HFFc6 (cell line): ENCODE measurements around the gene NRDC. TPM values are rescaled to one million over a fixed set of nuclear protein-coding genes. Genes with fewer than 3 reads are reported as not detected.

Experiments
- DNase-seq: peaks from one replicate; pipeline ENCODE4 v3.0.0-alpha.2; 2018
- H3K27ac Mint-ChIP-seq: 2 replicates; pipeline ENCODE4 v1.8.0; 2020; ENCODE audit warnings: mild to moderate bottlenecking, mixed read lengths
- H3K27me3 Mint-ChIP-seq: 2 replicates; pipeline ENCODE4 v1.8.0; 2021; ENCODE audit warnings: mild to moderate bottlenecking, moderate library complexity, mixed read lengths; ENCODE audit not compliant: insufficient read depth
- H3K36me3 Mint-ChIP-seq: 2 replicates; pipeline ENCODE4 v1.8.0; 2021; ENCODE audit warnings: low read depth, mixed read lengths
- H3K4me1 Mint-ChIP-seq: 2 replicates; pipeline ENCODE4 v1.8.0; 2020; ENCODE audit warnings: low read depth, mixed read lengths
- H3K4me3 Mint-ChIP-seq: 2 replicates; pipeline ENCODE4 v1.8.0; 2020; ENCODE audit warnings: mild to moderate bottlenecking, moderate library complexity, mixed read lengths
- H3K9me3 Mint-ChIP-seq: 2 replicates; pipeline ENCODE4 v1.8.0; 2020; ENCODE audit warnings: mild to moderate bottlenecking, mixed read lengths
- long read RNA-seq: library from polyadenylated mRNA; unstranded; transcript quantifications from one replicate; pipeline ENCODE4 v2.0.0, GENCODE V29; 2019
- total RNA-seq, 6 experiments: library from RNA; stranded (reverse); fragmentation: NEBNext Ultra II Directional; extraction: Animal tissue kit (Norgen Biotek cat#: 25700); gene quantifications; 2 replicates in 1 of 6; 3 replicates in 5 of 6; pipeline ENCODE4 v1.2.3, GENCODE V29; 2021
- TF ChIP-seq, protein P1 (sequence below): fragments of 200-600 bp; sonication (generic); IDR thresholded peaks from 2 replicates; pipeline ENCODE4 v1.5.0; 2021; ENCODE audit warnings: antibody characterized with exemption, mild to moderate bottlenecking

Gene NRDC, protein sequence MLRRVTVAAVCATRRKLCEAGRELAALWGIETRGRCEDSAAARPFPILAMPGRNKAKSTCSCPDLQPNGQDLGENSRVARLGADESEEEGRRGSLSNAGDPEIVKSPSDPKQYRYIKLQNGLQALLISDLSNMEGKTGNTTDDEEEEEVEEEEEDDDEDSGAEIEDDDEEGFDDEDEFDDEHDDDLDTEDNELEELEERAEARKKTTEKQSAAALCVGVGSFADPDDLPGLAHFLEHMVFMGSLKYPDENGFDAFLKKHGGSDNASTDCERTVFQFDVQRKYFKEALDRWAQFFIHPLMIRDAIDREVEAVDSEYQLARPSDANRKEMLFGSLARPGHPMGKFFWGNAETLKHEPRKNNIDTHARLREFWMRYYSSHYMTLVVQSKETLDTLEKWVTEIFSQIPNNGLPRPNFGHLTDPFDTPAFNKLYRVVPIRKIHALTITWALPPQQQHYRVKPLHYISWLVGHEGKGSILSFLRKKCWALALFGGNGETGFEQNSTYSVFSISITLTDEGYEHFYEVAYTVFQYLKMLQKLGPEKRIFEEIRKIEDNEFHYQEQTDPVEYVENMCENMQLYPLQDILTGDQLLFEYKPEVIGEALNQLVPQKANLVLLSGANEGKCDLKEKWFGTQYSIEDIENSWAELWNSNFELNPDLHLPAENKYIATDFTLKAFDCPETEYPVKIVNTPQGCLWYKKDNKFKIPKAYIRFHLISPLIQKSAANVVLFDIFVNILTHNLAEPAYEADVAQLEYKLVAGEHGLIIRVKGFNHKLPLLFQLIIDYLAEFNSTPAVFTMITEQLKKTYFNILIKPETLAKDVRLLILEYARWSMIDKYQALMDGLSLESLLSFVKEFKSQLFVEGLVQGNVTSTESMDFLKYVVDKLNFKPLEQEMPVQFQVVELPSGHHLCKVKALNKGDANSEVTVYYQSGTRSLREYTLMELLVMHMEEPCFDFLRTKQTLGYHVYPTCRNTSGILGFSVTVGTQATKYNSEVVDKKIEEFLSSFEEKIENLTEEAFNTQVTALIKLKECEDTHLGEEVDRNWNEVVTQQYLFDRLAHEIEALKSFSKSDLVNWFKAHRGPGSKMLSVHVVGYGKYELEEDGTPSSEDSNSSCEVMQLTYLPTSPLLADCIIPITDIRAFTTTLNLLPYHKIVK
- total RNA-seq = 100 to 1,000 TPM; 186 to 207 (median 193) TPM
- long read RNA-seq, transcript NRDC-202 (33 exons, 3,895 nt) = minor isoform, 10 of 172 reads
- long read RNA-seq, transcript NRDC-211 (2 exons, 1,020 nt) = minor isoform, 21 of 172 reads
- long read RNA-seq, transcript NRDC-201 (31 exons, 3,691 nt) = major isoform, 71 of 172 reads
- long read RNA-seq, partial matches to known transcripts = 50 of 172 reads
- long read RNA-seq, other reads (novel, unspliced or antisense) = 20 of 172 reads

DNA sequence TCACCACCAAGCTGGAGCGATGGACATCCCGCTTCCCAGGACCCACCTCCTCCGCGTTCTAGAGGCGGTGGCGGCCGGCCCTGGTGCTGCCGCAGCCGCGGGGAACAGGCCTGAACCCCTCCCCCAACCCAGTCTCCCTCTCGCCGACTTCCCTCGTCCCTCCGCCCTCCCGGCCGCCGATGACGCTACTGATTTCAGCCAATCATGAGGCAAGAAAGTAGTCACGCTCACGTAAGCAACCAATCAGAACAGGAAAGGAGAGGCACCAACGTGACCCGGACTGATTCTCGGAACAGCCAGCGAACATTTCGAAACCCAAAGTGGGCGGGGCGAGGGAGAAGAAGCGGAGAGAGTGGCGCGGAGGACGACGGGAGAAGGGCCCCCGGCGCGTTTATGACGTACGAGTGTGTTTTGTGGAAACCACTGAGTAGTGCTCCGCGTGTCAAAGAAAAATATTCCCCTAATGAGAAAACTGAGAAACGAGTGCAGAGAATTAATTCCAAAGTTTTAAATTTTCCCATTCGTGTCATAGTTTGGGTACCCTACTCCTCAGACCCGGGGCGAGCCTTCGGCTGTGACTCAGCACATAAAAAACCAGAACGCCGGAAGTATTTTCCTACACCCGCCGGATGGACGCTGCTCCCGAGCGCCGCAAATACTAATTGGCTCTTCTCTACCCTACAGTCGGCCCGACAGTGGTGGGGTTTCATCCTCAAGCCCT, at the start of gene NRDC:
Gene NRDC (minus strand): TSS at position 112 of the 721 bp plus-strand sequence. CDS start 112 bp downstream, outside the sequence.
- H3K27me3 Mint-ChIP-seq = peaks cover 2% of the 10 kb centered on the region; the same call in 1 of the 2 replicates

DNA sequence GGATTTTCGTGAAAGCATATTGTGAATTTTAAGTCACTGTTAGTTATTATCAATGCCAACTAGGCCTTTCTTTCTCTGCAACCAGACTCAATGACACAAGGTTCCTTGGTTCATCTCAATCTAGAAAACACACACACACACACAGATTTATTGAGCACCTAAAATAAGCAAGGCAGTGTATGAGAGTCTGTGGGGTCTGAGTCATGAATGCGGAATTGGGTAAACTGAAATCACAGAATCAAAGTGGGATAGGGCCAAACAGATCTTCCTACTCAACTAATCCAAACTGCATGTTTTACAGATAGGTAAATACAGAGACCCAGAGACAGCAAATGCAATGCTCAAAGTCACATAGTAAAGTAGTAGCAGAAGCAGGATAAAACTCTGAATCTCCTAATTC, 48.5 kb upstream of the NRDC start:
- H3K4me3 Mint-ChIP-seq = peak overlapping the region; percentile 45; the same call in 1 of the 2 replicates
- H3K4me1 Mint-ChIP-seq = peaks cover 23% of the 10 kb centered on the region
- TF ChIP-seq, protein P1, sequence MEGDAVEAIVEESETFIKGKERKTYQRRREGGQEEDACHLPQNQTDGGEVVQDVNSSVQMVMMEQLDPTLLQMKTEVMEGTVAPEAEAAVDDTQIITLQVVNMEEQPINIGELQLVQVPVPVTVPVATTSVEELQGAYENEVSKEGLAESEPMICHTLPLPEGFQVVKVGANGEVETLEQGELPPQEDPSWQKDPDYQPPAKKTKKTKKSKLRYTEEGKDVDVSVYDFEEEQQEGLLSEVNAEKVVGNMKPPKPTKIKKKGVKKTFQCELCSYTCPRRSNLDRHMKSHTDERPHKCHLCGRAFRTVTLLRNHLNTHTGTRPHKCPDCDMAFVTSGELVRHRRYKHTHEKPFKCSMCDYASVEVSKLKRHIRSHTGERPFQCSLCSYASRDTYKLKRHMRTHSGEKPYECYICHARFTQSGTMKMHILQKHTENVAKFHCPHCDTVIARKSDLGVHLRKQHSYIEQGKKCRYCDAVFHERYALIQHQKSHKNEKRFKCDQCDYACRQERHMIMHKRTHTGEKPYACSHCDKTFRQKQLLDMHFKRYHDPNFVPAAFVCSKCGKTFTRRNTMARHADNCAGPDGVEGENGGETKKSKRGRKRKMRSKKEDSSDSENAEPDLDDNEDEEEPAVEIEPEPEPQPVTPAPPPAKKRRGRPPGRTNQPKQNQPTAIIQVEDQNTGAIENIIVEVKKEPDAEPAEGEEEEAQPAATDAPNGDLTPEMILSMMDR = no peak
- no peaks in the 10 kb centered on the region; the same call in 1 of the 2 replicates for H3K27me3 Mint-ChIP-seq
- peaks cover 29% of the 10 kb centered on the region for H3K36me3 Mint-ChIP-seq
- no peaks in the 10 kb centered on the region for H3K9me3 Mint-ChIP-seq
- peak; percentile 30 for DNase-seq
- no peak overlapping the region for H3K27ac Mint-ChIP-seq

More for the DNA sequence above, at the start of gene NRDC:
- Mint-ChIP-seq H3K36me3 (peaks cover 5% of the 10 kb centered on the region), H3K9me3 (peaks cover 8% of the 10 kb centered on the region; the same call in 1 of the 2 replicates), H3K4me1 (peaks cover 31% of the 10 kb centered on the region), H3K27ac (no peak within 1 kb of the TSS), H3K4me3 (no peak within 1 kb of the TSS)
- peak; percentile 100 for DNase-seq
- TF ChIP-seq, protein P1 = no peak

DNA sequence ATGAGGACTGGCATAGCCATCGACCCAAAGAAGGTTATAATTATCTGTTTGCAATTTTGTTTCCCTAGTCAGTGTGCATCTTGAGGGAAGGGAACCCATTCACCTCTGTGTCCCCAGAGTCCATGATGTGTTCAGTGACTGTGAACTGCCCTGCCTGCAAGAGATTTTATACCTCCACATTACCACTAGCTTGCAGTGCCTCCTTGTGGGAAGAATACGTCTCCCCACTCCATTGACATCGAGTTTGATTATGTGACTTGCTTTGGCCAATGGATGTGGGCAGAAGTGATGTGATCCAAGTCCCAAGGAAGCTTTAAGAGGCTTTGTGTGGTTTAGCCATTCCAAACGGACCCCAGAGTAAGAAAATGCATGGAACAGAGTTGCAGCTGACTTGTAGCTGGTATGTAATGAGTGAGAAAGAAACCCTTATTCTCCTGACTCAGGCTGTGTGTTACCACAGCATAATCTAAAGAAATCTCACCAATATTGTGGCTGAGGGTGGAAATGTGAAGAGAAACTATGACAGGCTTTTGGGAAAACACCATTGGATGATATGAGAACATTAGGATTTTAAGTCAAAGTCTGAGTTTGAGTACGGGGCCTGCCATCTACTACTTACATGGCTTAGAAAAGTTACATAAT, 47.8 kb upstream of the NRDC start:
- Mint-ChIP-seq H3K27me3 (peaks cover 2% of the 10 kb centered on the region), H3K27ac (no peak overlapping the region), H3K4me1 (peaks cover 24% of the 10 kb centered on the region), H3K9me3 (no peaks in the 10 kb centered on the region), H3K4me3 (peak overlapping the region; percentile 10; the same call in 1 of the 2 replicates), H3K36me3 (peaks cover 31% of the 10 kb centered on the region)
- TF ChIP-seq, protein P1 = peak; percentile 83
- DNase-seq = peak; percentile 79

DNA sequence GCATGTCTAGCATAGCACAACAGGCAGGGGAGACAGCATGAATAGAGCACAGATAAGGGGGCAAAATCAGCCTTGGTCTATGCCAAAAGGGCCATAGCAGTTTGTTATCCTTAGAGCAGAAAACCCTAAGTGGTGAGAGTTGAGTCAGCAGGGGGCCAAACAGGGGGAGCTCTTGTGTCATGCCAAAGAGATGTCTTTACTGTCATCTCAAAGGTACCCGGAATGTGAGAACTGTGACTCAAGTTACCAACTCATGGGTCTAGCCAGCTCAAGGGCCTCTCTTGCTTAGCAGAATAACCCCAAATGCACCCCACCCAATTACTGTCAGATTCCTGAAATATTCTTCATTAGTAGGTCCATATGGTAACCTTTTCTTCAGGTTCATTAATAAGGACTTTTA, 45.9 kb upstream of the NRDC start:
- Mint-ChIP-seq H3K9me3 (no peaks in the 10 kb centered on the region), H3K4me1 (peaks cover 34% of the 10 kb centered on the region), H3K27me3 (peaks cover 2% of the 10 kb centered on the region), H3K4me3 (no peak overlapping the region), H3K36me3 (peaks cover 27% of the 10 kb centered on the region), H3K27ac (no peak overlapping the region)
- DNase-seq = peak; percentile 89
- TF ChIP-seq, protein P1 = peak; percentile 56
